Hippocampal formation (tissue), 2 donors: ENCODE measurements around the gene F12.

ENCODE experiments used
- DNase-seq, 2 donors: peaks; one replicate each; lab custom pipeline; 2025; lab: John Stamatoyannopoulos, UW

Gene F12

DNA sequence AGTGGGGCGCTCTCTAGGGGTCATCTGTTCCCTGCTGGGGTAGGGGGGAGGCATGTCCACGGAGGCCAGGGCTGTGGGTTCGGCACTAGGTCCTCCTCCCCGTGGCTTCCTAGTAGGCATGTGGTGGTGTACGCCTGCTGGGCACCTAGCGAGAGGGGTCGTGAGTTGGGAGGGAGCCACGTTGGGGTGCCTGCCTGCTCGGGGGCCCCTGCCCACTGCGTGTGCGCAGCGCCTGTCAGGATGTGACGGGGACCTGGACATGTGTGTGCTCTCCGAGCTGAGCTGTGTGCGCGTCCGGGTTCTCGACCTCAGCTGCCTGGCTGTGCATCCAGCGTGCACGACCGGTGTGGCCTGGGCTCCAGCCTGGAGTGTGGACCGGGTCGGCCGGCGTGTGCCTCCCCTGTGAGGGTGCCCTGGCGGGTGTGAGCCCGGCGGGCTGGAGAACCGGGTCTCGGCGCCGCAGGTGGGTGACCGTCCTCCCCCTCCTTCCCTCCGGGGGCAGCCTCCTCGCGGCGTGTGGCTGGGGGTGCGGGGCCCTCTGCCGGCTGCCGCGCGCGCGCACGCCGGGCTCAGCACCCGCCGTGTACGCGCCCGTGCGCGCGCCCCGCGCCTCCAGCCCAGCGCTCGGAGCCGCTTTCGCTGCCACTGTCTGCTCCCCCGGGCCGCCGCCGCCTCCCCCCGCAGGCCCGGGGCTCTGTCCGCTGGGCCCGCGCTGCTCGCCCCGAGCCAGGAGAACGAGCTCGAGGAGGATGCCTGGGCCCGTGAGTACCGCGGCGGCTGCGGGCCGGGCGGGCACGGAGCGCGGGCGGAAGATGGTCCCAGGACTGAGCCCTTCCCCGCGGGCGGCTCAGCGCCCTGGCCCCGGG lies 37.1 kb upstream of the F12 start, which contains the start of gene PRR7:
PRR7 (plus strand) TSS at position 615 of the 866 bp plus-strand sequence. CDS start 8,254 bp downstream, outside the sequence.
- peak; percentile 56 to 74 for DNase-seq

- DNase-seq = no peak
Observed at GRCh38 chr5:177445917-177446199, 36.5 kb upstream of the F12 start.

DNA sequence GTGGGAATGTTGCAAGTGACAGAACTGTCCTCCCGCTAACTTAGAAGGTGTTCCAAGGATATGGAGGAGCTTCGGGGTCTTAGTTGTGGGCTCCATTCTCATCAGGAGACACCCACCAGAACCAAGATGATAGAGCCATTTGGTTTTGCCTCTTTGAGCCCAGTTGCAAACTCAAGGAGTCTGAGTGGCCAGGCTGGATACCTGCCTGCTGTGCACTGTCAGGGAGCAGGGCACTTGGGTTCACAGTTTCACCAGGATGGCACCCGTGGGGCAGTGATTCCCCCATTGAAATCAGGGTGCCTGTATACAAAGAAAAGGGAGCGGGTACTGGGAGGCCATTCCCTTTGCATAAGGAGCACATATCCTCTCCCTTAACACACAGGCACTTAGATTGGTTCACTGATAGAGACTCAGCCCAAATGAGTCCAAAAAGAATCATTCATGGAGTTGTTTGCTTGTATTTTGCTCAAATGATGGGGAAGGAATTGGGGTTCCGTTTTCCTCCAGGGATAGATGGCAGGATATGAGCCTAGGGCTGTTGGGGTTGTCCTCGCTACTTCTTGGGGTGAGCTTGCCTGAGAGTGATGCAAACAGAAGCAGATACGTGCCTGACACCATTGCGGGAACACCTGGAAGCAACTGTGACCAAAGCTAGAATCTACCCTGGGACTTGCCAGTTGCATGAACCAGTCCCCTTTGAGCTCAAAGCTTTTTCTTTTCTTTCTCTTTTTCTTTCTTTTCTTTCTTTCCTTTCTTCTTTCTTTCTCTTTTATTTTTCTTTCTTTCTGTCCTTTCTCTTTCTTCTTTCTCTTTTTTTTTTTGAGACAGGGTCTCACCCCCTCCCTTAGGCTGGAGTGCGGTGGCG lies 35.9 kb upstream of the F12 start:
- DNase-seq = no peak

GRCh38 chr5:177444106-177445051 lies 35.0 kb upstream of the F12 start:
- no peak for DNase-seq

- no peak for DNase-seq
Observed at GRCh38 chr5:177443144-177443983, 34.0 kb upstream of the F12 start.

DNA sequence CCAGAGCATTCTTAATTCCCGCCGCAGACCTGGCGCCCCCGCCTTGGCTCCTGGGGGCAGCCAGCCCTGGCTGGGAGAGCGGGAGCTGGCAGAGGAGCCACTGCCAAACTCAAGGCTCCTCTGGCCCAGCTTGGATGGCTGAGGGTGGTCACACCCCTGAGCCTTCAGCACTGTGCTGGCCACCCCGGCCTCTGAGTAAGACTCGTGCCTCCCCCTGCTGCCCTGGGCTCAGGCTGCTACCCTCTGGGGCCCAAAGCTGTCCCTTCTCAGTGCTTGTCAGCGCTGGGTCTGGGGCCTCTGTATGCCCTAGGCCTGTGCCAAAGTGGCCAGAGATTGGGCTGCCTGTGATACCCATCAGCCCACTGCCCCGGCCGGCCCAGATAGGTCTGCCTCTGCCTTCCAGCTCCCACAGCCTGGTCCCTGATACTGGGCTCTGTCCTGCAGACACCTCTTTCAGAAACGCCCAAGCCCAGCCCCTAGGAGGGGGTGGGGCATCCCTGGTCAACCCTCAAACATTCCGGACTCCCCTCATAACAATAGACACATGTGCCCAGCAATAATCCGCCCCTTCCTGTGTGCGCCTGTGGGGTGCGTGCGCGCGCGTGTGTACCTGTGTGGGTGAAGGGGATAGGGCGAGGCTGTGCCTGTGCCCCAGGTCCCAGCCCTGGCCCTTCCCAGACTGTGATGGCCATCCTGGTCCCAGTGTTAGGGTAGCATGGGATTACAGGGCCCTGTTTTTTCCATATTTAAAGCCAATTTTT lies 32.9 kb upstream of the F12 start:
- no peak for DNase-seq

- no peak for DNase-seq
Observed at GRCh38 chr5:177440990-177441780, 31.8 kb upstream of the F12 start.

- DNase-seq = no peak
Observed at GRCh38 chr5:177440211-177440989, 31.0 kb upstream of the F12 start.

GRCh38 chr5:177439518-177440053 lies 30.2 kb upstream of the F12 start:
- DNase-seq = no peak

DNA sequence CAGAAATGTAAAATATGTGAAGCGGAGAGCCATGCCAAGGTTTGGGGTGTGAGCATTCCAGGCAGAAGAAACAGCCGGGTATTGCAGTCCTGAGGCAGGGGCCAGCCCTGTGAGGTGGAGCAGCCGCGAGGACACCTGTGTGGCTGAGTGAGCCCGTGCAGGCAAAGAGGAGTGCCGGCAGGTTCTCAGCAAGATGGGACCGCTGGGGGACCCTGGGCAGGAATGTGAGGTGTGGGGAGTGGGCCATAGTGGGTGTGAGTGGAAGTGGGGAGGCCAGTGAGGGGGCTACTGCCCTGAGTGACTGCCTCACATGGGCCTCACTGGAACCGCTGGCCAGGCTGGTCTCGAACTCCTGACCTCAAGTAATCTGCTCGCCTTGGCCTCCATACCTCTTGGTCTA lies 29.1 kb upstream of the F12 start:
- DNase-seq = no peak

DNA sequence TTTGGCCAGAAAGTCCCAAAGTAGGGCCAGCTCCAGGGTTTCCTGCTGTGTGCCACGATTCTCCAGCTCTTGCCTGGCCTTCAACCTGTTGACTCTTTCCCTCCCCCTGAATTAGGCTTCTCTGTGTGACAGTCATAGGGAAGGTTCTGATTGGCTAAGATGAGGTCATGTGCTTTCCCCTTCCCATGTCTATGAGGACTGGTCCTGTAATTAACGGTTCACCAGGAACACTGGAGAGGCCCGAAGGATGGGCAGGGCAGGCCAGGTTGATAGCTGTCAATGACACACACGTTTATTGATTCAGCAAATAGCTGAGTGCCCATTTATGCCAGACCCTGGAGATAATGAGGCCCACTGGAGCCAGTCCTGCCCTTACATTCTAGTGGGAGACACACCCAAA lies 28.3 kb upstream of the F12 start:
- no peak for DNase-seq

- DNase-seq = no peak
Observed at GRCh38 chr5:177435847-177436536, 26.6 kb upstream of the F12 start.

- DNase-seq = no peak
Observed at GRCh38 chr5:177434942-177435738, 25.8 kb upstream of the F12 start.

DNA sequence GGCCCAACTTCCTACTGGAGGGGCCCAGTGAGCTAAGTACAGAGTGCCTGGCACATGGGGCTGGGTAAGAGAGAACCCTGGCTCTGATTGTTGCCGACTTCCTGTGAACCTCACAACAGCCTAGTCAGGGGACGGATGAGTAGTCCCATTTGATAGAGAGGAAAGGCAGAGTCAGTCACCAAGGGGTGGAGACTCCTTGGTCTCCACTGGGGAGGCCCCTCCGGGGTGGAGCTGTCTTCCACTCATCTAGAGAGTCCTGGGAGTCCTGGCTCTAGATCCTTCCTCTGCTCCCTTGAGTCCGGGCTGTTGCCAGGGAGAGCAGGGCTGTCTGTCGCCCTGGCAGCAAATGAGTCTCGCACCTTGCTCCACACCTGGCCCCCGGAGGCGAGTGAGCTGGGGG lies 25.1 kb upstream of the F12 start:
- no peak for DNase-seq

DNA sequence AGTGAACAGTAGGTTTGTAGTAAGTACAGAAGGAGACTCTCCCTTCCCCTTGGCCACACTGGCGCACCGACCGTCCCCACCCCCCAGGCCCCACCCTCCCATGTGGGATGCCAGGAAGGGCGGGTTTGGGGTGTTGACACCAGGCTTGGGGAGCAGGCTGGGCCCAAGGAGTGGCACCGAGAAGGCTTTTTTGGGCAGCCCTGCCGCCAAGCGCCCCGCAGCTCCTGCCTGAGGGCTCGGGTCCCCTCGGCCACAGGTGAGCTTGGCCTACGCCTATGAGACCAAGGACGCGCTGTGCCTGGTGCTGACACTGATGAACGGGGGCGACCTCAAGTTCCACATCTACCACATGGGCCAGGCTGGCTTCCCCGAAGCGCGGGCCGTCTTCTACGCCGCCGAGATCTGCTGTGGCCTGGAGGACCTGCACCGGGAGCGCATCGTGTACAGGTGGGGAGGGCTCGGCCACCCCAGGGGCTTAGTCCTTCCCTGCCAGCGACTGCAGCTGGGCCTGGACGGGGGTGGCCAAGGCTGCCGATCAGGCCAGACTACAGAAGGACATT lies 24.4 kb upstream of the F12 start:
- no peak for DNase-seq

- no peak for DNase-seq
Observed at GRCh38 chr5:177432839-177433657, 23.7 kb upstream of the F12 start.
